Mesenchymal stem cell (in vitro differentiated cells and primary cell): ENCODE measurements around the gene RABEP2.

Experiments used
- DNase-seq: peaks from one replicate; pipeline ENCODE4 v3.0.0-alpha.2; 2013
- H2AFZ ChIP-seq: one replicate; pipeline ENCODE4 v1.6.1; 2013; ENCODE audit warnings: low read depth, mild to moderate bottlenecking, control low read depth, inconsistent platforms, low read length, moderate library complexity
- H2AK5ac ChIP-seq: 2 replicates; pipeline ENCODE4 v1.6.1; 2013; ENCODE audit warnings: low read length, moderate library complexity, mild to moderate bottlenecking, inconsistent platforms; ENCODE audit not compliant: severe bottlenecking
- H2BK120ac ChIP-seq: one replicate; pipeline ENCODE4 v1.6.1; 2013; ENCODE audit warnings: low read depth, mild to moderate bottlenecking, inconsistent platforms, low read length, moderate library complexity
- H2BK12ac ChIP-seq, 2 experiments: one replicate each; pipeline ENCODE4 v1.6.1; 2013; ENCODE audit warnings: inconsistent platforms in 2 of 2, low read length in 2 of 2, mild to moderate bottlenecking in 2 of 2, moderate library complexity in 2 of 2, control low read depth in 1 of 2
- H2BK15ac ChIP-seq: one replicate; pipeline ENCODE4 v1.6.1; 2013; ENCODE audit warnings: mild to moderate bottlenecking, low read depth, inconsistent platforms; ENCODE audit not compliant: poor library complexity, severe bottlenecking
- H2BK5ac ChIP-seq: 2 replicates; pipeline ENCODE4 v1.6.1; 2013; ENCODE audit warnings: low read depth, mild to moderate bottlenecking, low read length, control low read depth, inconsistent platforms; ENCODE audit not compliant: poor library complexity, severe bottlenecking
- H3K14ac ChIP-seq, 2 experiments: one replicate each; pipeline ENCODE4 v1.6.1; 2013; ENCODE audit warnings: inconsistent platforms in 2 of 2, low read length in 2 of 2, control low read depth in 1 of 2, mild to moderate bottlenecking in 1 of 2, moderate library complexity in 1 of 2
- H3K18ac ChIP-seq, 2 experiments: one replicate each; pipeline ENCODE4 v1.6.1; 2013; ENCODE audit warnings: inconsistent platforms in 2 of 2, low read length in 2 of 2, control low read depth in 1 of 2, low read depth in 1 of 2, mild to moderate bottlenecking in 1 of 2
- H3K23ac ChIP-seq, 2 experiments: one replicate each; pipeline ENCODE4 v1.6.1; 2013; ENCODE audit warnings: inconsistent platforms in 2 of 2, low read length in 2 of 2, mild to moderate bottlenecking in 2 of 2, moderate library complexity in 2 of 2, control low read depth in 1 of 2
- H3K27ac ChIP-seq: 2 replicates; pipeline ENCODE4 v1.5.1; 2013; ENCODE audit warnings: mild to moderate bottlenecking, moderate library complexity, low read length, control low read depth, inconsistent platforms; ENCODE audit not compliant: poor library complexity, severe bottlenecking
- H3K27me3 ChIP-seq, 2 experiments: 2 replicates each; pipeline versions ENCODE4 v1.6.1 to v1.7.0; 2013; ENCODE audit warnings: low read length in 2 of 2, mild to moderate bottlenecking in 2 of 2, moderate library complexity in 2 of 2, control low read depth in 1 of 2, inconsistent platforms in 1 of 2; ENCODE audit not compliant: control insufficient read depth in 1 of 2, insufficient read depth in 1 of 2
- H3K36me3 ChIP-seq, 2 experiments: 2 replicates each; pipeline versions ENCODE4 v1.6.1 to v1.7.0; 2013; ENCODE audit warnings: low read length in 2 of 2, control low read depth in 1 of 2, inconsistent platforms in 1 of 2, low read depth in 1 of 2, mild to moderate bottlenecking in 1 of 2; ENCODE audit not compliant: insufficient read depth in 2 of 2, control insufficient read depth in 1 of 2
- H3K4ac ChIP-seq, 2 experiments: one replicate each; pipeline ENCODE4 v1.6.1; 2013; ENCODE audit warnings: inconsistent platforms in 2 of 2, low read length in 2 of 2, mild to moderate bottlenecking in 2 of 2, moderate library complexity in 2 of 2, control low read depth in 1 of 2, low read depth in 1 of 2
- H3K4me1 ChIP-seq: 2 replicates; pipeline ENCODE4 v1.6.1; 2013; ENCODE audit warnings: low read depth, low read length, control low read depth; ENCODE audit not compliant: control insufficient read depth, insufficient read depth
- H3K4me2 ChIP-seq: 2 replicates; pipeline ENCODE4 v1.6.1; 2013; ENCODE audit warnings: low read length, mild to moderate bottlenecking, inconsistent platforms; ENCODE audit not compliant: poor library complexity, severe bottlenecking
- H3K4me3 ChIP-seq, 2 experiments: 2 replicates each; pipeline versions ENCODE4 v1.5.1 to v1.7.0; 2013; ENCODE audit warnings: low read length in 2 of 2, mild to moderate bottlenecking in 2 of 2, control low read depth in 1 of 2, low read depth in 1 of 2; ENCODE audit not compliant: insufficient read depth in 1 of 2
- H3K79me1 ChIP-seq: replicated peaks from 2 replicates; pipeline ENCODE4 v1.6.1; 2013; ENCODE audit warnings: mild to moderate bottlenecking, control low read depth, low read length, inconsistent platforms; ENCODE audit not compliant: poor library complexity, severe bottlenecking
- H3K9ac ChIP-seq: 2 replicates; pipeline ENCODE4 v1.7.0; 2013; ENCODE audit warnings: mild to moderate bottlenecking, low read length, moderate library complexity
- H3K9me3 ChIP-seq: 2 replicates; pipeline ENCODE4 v1.7.0; 2013; ENCODE audit warnings: mild to moderate bottlenecking, low read length; ENCODE audit not compliant: control insufficient read depth
- H4K8ac ChIP-seq: one replicate; pipeline ENCODE4 v1.6.1; 2013; ENCODE audit warnings: inconsistent platforms, mild to moderate bottlenecking, low read length, moderate library complexity
- H4K91ac ChIP-seq: one replicate; pipeline ENCODE4 v1.6.1; 2013; ENCODE audit warnings: mild to moderate bottlenecking, low read length, inconsistent platforms
- WGBS: methylation state at CpG from one replicate; pipeline ENCODE4 v1.1.7; 2013; ENCODE audit warnings: mixed read lengths; 5-methylcytosine and 5-hydroxymethylcytosine counted together

The RABEP2 gene

DNA sequence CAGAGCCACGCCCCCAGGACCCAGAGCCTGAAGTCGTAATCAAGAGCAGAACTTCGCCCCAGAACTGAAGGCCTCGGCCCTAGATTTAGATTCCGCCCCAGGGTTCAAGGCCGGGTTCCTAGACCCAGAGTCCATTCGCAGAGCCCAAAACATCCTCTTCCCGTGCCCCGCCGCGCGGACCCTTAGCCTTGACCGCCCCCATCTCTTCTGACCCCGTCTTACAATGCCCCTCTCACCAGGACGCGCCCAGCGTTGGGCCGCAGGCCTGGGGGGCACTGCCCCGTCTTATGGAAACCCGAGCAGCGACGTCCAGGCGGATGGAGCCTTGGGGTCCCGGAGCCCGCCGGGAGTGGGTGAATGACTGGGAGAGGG is 11.7 kb upstream of the RABEP2 start:
- H3K4me2 ChIP-seq = no peak overlapping the region
- H2AFZ ChIP-seq = no peak overlapping the region
- no peak overlapping the region for H3K4ac ChIP-seq
- no peak overlapping the region for H3K4me3 ChIP-seq
- no peak overlapping the region for H3K18ac ChIP-seq
- H3K27ac ChIP-seq = no peak overlapping the region
- no peaks in the 10 kb centered on the region for H3K79me1 ChIP-seq
- no peak overlapping the region for H2BK12ac ChIP-seq
- no peak overlapping the region for H3K14ac ChIP-seq
- WGBS = 89% methylated on average over 26 of the region's 26 CpGs
- H3K4me1 ChIP-seq = no peaks in the 10 kb centered on the region
- no peak overlapping the region for H4K8ac ChIP-seq
- H3K27me3 ChIP-seq = peaks cover 0 to 12% of the 10 kb centered on the region in 2 experiments
- H2BK5ac ChIP-seq = no peak overlapping the region
- H3K23ac ChIP-seq = no peak overlapping the region
- no peak for DNase-seq
- no peak overlapping the region for H2BK120ac ChIP-seq
- no peaks in the 10 kb centered on the region for H3K9me3 ChIP-seq
- no peak overlapping the region for H2BK15ac ChIP-seq
- no peaks in the 10 kb centered on the region for H3K36me3 ChIP-seq
- H3K9ac ChIP-seq = no peak overlapping the region
- no peak overlapping the region for H4K91ac ChIP-seq
- H2AK5ac ChIP-seq = no peak overlapping the region

DNA sequence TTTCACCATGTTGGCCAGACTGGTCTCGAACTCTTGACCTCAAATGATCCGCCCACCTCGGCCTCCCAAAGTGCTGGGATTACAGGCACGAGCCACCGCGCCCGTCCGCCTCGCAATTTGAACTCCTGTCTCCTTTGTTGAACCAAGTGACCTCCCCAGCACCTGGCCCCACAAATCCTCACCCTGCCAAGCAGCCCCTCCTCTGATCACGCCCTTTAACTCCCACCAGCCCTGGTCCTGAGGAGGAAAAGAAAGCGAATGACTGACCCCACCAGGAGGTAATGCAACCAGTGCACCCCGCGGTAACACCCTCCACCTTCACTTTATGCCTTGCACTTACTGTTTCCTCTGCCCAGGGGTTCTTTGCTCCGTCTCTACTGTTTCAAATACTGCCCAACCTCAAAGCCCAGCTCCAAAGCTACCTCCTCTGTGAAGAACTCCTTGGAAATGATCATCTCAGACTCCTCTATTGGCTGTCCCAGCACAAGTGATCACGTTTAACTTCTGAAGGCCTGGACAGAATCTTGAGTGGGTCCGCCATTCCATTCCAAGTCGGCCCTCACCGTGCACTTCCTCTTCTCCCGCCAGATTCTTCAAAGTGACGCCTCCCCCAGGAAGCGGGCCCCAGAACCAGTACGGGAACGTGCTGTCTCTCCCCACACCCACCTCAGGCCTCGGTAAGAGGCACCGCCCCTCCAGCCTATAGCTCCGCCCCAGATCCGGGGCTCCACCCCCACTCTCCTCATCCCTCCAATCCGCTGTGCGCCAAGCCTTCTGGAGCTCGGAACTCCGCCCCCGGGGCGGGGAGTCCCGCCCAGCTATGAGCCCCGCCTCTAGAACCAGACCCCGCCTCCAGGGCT is 11.1 kb upstream of the RABEP2 start:
- peak; percentile 35 for DNase-seq
- no peak overlapping the region for H2AK5ac ChIP-seq
- no peak overlapping the region for H4K8ac ChIP-seq
- H2BK12ac ChIP-seq = no peak overlapping the region
- no peak overlapping the region for H3K14ac ChIP-seq
- H2BK5ac ChIP-seq = no peak overlapping the region
- no peak overlapping the region for H3K9ac ChIP-seq
- H3K4me1 ChIP-seq = no peaks in the 10 kb centered on the region
- 64% methylated on average over 36 of the region's 36 CpGs for WGBS
- H3K9me3 ChIP-seq = no peaks in the 10 kb centered on the region
- peaks cover 0 to 12% of the 10 kb centered on the region in 2 experiments for H3K27me3 ChIP-seq
- no peak overlapping the region for H3K23ac ChIP-seq
- H3K4me2 ChIP-seq = no peak overlapping the region
- H3K4ac ChIP-seq = no peak overlapping the region
- no peak overlapping the region for H4K91ac ChIP-seq
- no peak overlapping the region for H2BK120ac ChIP-seq
- H3K27ac ChIP-seq = no peak overlapping the region
- H3K18ac ChIP-seq = no peak overlapping the region
- no peaks in the 10 kb centered on the region for H3K36me3 ChIP-seq
- peak overlapping the region in 1 of 2 experiments; percentile 65 for H3K4me3 ChIP-seq
- H2AFZ ChIP-seq = peak overlapping the region; percentile 36
- no peaks in the 10 kb centered on the region for H3K79me1 ChIP-seq
- no peak overlapping the region for H2BK15ac ChIP-seq

DNA sequence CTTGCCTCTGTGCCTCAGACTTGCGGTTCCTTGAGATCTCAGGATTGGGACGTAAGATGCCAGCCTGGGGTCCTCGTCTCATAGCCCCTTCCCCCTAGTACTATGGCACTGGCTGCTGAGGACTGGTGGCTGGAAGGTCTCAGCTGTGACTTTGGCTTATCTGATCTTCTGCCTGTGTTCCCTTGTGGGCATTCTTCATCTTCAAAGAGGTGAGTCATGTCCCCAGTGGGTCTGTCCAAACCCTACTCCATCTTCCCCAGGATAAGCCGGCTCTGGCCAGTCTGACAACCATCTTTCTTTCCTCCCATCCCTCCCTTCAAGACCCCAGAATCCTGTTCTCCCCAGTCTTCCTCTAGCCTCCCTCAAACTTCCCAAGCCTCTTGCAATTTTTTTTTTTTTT is 10.3 kb upstream of the RABEP2 start:
- WGBS = 98% methylated on average over 2 of the region's 4 CpGs
- H3K4me2 ChIP-seq = no peak overlapping the region
- H3K18ac ChIP-seq = no peak overlapping the region
- no peaks in the 10 kb centered on the region for H3K36me3 ChIP-seq
- H4K8ac ChIP-seq = no peak overlapping the region
- no peak overlapping the region for H2AK5ac ChIP-seq
- H3K4me3 ChIP-seq = no peak overlapping the region
- H2AFZ ChIP-seq = no peak overlapping the region
- H2BK12ac ChIP-seq = no peak overlapping the region
- H3K23ac ChIP-seq = no peak overlapping the region
- H3K9me3 ChIP-seq = no peaks in the 10 kb centered on the region
- H2BK15ac ChIP-seq = no peak overlapping the region
- no peak overlapping the region for H3K4ac ChIP-seq
- DNase-seq = no peak
- no peak overlapping the region for H3K27ac ChIP-seq
- H3K14ac ChIP-seq = no peak overlapping the region
- peaks cover 2% of the 10 kb centered on the region for H3K4me1 ChIP-seq
- H2BK5ac ChIP-seq = no peak overlapping the region
- H3K9ac ChIP-seq = no peak overlapping the region
- H2BK120ac ChIP-seq = no peak overlapping the region
- no peak overlapping the region for H4K91ac ChIP-seq
- H3K79me1 ChIP-seq = no peaks in the 10 kb centered on the region
- H3K27me3 ChIP-seq = peaks cover 0 to 12% of the 10 kb centered on the region in 2 experiments

DNA sequence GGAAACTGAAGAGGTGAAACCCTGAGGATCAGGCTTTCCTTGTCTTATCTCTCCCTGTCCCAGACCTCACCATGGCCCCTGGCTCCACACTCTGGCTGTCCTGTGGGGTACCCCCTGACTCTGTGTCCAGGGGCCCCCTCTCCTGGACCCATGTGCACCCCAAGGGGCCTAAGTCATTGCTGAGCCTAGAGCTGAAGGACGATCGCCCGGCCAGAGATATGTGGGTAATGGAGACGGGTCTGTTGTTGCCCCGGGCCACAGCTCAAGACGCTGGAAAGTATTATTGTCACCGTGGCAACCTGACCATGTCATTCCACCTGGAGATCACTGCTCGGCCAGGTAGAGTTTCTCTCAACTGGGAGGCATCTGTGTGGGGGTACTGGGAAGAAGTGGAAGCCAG is 8.1 kb upstream of the RABEP2 start:
- DNase-seq = no peak
- H3K36me3 ChIP-seq = no peaks in the 10 kb centered on the region
- H2BK15ac ChIP-seq = no peak overlapping the region
- no peak overlapping the region for H2BK120ac ChIP-seq
- H2AK5ac ChIP-seq = no peak overlapping the region
- H2BK12ac ChIP-seq = no peak overlapping the region
- H2BK5ac ChIP-seq = no peak overlapping the region
- H3K4ac ChIP-seq = no peak overlapping the region
- peaks cover 2% of the 10 kb centered on the region for H3K4me1 ChIP-seq
- H3K14ac ChIP-seq = no peak overlapping the region
- H3K4me3 ChIP-seq = no peak overlapping the region
- no peak overlapping the region for H3K27ac ChIP-seq
- 98% methylated on average over 6 of the region's 8 CpGs for WGBS
- no peak overlapping the region for H3K23ac ChIP-seq
- H3K9me3 ChIP-seq = no peaks in the 10 kb centered on the region
- H3K27me3 ChIP-seq = peaks cover 0 to 9% of the 10 kb centered on the region in 2 experiments
- H3K9ac ChIP-seq = no peak overlapping the region
- H4K8ac ChIP-seq = no peak overlapping the region
- H3K4me2 ChIP-seq = no peak overlapping the region
- no peak overlapping the region for H3K18ac ChIP-seq
- H4K91ac ChIP-seq = no peak overlapping the region
- no peaks in the 10 kb centered on the region for H3K79me1 ChIP-seq
- no peak overlapping the region for H2AFZ ChIP-seq
